COLO668 (cell line): Measurements from ENCODE around the gene NCOA4.
"Not testable (repeated sequence)": the region's sequence is repeated elsewhere in the genome, so short reads cannot be mapped to it uniquely, and the experiment has no call there.

Experiments used
- DNase-seq: peaks from one replicate; lab custom pipeline; 2025; ENCODE audit not compliant: unreplicated experiment; lab: John Stamatoyannopoulos, UW

NCOA4 gene

GRCh38 chr10:46052791-46053375 is 22.5 kb upstream of the NCOA4 start:
- DNase-seq = no peak

GRCh38 chr10:46052057-46052790 is 21.8 kb upstream of the NCOA4 start:
- no peak for DNase-seq

- peak; percentile 4 for DNase-seq
These were observed 20.7 kb upstream of the NCOA4 start for GRCh38 chr10:46050941-46051623.

- not testable (repeated sequence) for DNase-seq
These were observed 19.0 kb upstream of the NCOA4 start for GRCh38 chr10:46049497-46049831.

DNA sequence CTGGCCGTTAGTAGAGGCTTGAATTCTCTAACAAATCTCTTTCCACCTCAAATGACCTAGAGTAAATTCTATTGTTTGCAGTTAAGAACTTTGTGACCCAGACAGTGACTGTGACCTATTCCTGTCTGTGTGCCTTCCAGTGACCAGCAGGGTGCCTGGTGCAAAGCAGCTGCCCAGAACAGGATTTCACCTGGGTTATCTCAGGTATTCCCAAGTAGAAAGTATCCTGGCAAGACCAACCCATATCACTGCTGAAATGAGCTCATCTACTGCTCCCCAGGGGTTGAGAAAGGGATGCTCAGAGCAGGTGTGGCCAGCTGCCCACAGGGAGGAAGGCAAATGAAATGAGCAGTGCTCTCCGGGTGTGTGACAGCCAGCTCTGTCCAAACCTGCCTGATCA is 17.7 kb upstream of the NCOA4 start:
- no peak for DNase-seq

- no peak for DNase-seq
These were observed 15.8 kb upstream of the NCOA4 start, which contains the start of gene MSMB for GRCh38 chr10:46046261-46046660. Gene MSMB (minus strand): TSS chr10:46046269. CDS start chr10:46046237, 32 bp downstream.

DNA sequence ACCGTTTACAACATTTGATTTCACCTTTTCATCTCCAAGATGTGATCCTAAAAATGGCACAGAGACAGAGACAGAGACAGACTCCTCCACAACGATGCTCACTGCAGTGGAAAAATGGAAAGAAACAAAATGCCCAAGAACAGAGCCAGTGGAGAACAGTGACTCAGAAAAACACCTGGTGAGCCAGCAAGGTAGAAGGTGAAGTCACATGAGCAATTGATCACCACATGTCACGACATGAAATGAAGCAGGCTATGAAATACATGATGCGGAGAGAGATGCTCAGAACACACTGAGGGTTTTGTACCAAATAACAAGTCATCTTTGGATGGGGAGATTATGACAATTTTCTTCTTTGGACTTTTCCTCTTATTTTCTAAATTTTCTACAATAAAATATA is 12.1 kb upstream of the NCOA4 start:
- DNase-seq = no peak

DNA sequence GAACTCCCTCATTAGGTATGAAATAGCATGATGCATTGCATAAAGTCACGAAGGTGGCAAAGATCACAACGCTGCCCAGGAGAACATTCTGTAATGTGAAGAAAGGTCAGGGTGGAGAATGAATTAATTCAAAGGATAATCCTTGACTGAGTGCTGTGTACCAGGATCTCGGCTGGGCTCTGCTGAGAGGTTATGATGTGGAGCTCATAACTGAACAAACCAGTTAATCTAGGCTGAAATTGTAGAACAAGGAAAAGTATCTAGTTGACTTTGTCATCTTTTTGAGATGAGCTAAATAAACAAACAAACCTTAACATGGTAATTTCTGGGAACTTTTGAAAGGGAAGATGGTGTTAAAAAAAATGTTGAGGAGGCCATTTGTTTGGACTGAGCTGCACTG is 9.6 kb upstream of the NCOA4 start:
- no peak for DNase-seq

- no peak for DNase-seq
These were observed 6.8 kb upstream of the NCOA4 start for GRCh38 chr10:46037107-46037825.

- DNase-seq = no peak
These were observed 5.8 kb upstream of the NCOA4 start for GRCh38 chr10:46035923-46036849.

- DNase-seq = no peak
These were observed 3.2 kb upstream of the NCOA4 start for GRCh38 chr10:46033602-46034011.

- DNase-seq = no peak
These were observed 1.5 kb upstream of the NCOA4 start for GRCh38 chr10:46031648-46032532.

DNA sequence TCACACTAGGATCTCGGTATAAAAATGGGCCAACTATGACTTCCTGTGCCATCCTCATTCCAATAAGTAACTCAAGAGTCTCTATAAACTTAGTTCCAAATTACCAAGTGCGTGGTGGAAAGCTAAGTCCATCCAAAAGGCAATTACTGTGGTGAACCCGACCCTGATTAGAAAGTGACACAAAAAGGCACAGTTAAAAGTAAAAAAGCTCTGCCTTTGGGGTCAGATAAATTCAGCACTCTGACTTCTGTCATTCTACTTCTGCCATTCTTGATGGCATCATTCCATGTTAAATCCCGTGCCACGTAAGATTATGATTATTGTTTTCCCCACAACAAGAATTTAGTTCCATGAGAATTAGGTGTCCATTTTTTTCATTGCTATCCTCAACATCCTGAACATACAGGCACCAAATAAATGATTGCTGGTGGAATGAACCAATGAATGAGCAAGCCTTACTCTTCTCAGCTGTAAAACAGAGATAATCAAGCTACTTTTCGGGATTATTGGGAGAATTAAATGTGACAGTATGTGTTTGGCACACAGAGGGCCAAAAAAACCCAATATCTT is 877 bp downstream of the NCOA4 start:
- no peak for DNase-seq

DNA sequence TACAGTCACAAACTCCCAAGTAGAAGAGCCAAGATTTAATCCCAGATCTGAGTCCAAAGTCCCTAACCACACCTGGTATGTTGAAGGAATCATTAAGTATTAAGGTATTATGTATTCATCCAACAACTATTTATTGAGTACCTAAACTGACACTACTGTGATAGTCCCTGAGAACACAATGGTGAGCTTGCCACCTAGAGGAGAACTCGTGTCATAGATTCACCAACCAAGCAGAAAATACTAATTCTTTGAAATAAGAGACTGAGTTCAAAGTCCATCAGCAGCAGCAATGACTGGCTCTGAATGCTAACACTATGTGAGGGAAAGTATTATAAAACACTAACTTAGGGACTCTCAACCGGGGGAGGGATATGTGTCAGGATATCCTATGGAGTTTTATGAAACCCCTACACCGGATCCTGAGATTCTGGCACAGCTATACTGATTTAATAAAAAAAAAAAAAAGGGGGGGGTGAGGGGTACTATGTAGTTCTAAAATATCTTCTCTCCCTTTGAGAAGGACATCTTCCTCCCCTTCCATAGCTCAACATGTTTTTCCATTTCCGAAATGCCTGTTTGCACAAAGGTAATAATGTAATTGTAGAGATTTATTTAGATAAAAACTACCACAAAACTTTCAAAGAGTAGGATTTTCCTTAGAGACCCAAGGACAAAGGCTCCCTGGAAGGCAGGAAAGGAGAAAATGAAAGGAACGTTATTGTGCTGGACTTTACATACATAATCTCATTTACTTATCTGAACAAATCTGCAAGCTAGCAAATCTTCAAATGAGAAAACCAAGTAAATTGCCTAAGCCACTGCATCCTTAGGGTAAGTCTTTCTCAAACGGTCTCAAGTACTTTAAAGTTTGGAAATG is 1.6 kb downstream of the NCOA4 start:
- peak; percentile 3 for DNase-seq

GRCh38 chr10:46026106-46026505 is 4.3 kb downstream of the NCOA4 start:
- no peak for DNase-seq

DNA sequence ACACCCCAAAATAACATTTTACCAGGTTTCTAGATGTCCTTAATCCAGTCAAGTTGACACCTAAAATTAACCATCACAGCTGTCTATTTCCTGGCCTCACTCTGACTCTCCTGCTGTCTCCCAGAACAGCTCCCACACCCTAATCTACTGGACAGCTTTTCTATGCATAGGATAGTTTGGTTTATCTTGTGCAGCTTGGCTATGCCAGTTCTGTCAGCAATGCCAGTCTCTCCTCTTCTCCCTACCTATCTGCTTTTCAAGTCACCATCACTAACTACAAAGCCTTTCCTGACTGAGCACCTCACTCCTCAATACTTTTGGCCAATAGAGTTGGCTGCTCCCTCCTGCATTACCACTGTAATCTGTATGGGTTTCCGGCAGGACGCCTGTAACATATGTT is 5.0 kb downstream of the NCOA4 start:
- DNase-seq = no peak

DNA sequence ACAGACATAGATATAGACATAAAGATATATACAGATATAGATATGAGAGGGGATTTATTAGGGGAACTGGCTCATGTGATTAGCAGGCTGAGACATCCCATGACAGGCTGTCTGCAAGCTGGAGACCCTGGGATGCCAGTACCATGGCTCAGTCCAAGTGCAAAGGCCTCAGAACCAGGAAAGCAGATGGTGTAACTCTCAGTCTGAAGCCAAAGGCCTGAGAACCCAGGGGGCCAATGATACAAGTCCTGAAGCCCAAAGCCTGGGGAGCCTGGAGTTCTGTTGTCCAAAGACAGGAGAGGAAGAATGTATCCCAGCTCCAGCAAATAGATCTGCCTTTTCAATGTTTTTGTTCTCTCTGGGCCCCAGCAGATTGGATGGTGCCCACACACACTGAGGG is 5.5 kb downstream of the NCOA4 start:
- DNase-seq = no peak

- peak; percentile 57 for DNase-seq
These were observed 7.3 kb downstream of the NCOA4 start for GRCh38 chr10:46022978-46023702.
